Upper lobe of left lung (tissue), 6 donors: ENCODE data around the gene LIPT2. TPM values are rescaled to one million over a fixed set of nuclear protein-coding genes. Genes with fewer than 3 reads are reported as not detected.

ENCODE experiments used
- ATAC-seq, 2 donors: fragments of 200-7000 bp; cut with Tn5 transposase; one replicate each; pipeline ENCODE4 v1.9.1; 2022; ENCODE audit warnings: mild to moderate bottlenecking in 2 of 2, moderate library complexity in 2 of 2; ENCODE audit not compliant: low FRiP score in 2 of 2
- DNase-seq, 2 donors: peaks; one replicate each; pipeline ENCODE4 v3.0.0-alpha.2; 2019 to 2020
- H3K27ac ChIP-seq, 4 donors: fragments of 200-600 bp; sonication (generic); one replicate each; pipeline ENCODE4 v1.5.1; 2016 to 2019
- H3K27me3 ChIP-seq, 4 donors: fragments of 200-600 bp; sonication (generic); one replicate each; pipeline ENCODE4 v1.5.1; 2017 to 2019
- H3K36me3 ChIP-seq, 4 donors: fragments of 200-600 bp; sonication (generic); one replicate each; pipeline ENCODE4 v1.5.1; 2016 to 2019
- H3K4me1 ChIP-seq, 4 donors: fragments of 200-600 bp; sonication (generic); one replicate each; pipeline ENCODE4 v1.5.1; 2018 to 2019
- H3K4me3 ChIP-seq, 4 donors: fragments of 200-600 bp; sonication (generic); one replicate each; pipeline ENCODE4 v1.5.1; 2017 to 2019; ENCODE audit warnings: mild to moderate bottlenecking in 2 of 4, moderate library complexity in 1 of 4
- H3K9me3 ChIP-seq, 4 donors: fragments of 200-600 bp; sonication (generic); one replicate each; pipeline ENCODE4 v1.5.1; 2018 to 2019
- CTCF ChIP-seq, 6 experiments: fragments of 450-650 bp in 4 of 6; fragments of 200-600 bp in 2 of 6; sonication (generic) in 2 of 6; IDR thresholded peaks; one replicate each; pipeline ENCODE4 v1.5.1; 2016 to 2019; ENCODE audit warnings: antibody characterized with exemption in 6 of 6
- EP300 ChIP-seq, 4 donors: sonication (generic); formaldehyde crosslinking; IDR thresholded peaks; one replicate each; pipeline ENCODE4 v1.5.1; 2017; ENCODE audit warnings: antibody characterized with exemption in 4 of 4, control low read depth in 2 of 4
- POLR2A ChIP-seq, 4 donors: fragments of 450-650 bp; IDR thresholded peaks; one replicate each; pipeline ENCODE4 v1.5.1; 2016 to 2017; ENCODE audit warnings: antibody characterized with exemption in 4 of 4, mild to moderate bottlenecking in 2 of 4
- POLR2AphosphoS5 ChIP-seq, 2 donors: sonication (generic); formaldehyde crosslinking; IDR thresholded peaks; one replicate each; pipeline ENCODE4 v1.5.1; 2017; ENCODE audit warnings: antibody characterized with exemption in 2 of 2
- WGBS, 2 donors: methylation state at CpG; one replicate each; pipeline ENCODE4 v1.1.5; 2017 to 2018; 5-methylcytosine and 5-hydroxymethylcytosine counted together
- total RNA-seq, 6 donors: library from RNA; depleted of rRNA in 4 of 6; stranded (reverse); fragments of >200 nt in 4 of 6; gene quantifications; one replicate each; pipeline versions ENCODE4 v1.1.0 to v1.2.1, GENCODE V29; 2016 to 2021
- donor health status: DM: no; HTN: no; CAD: no; lungs with moderate emphysema.
- donor health status: DM: no; HTN: yes; CAD: no; lungs with severe emphysema.

Gene LIPT2
- total RNA-seq, 6 donors from 2014 or later: 3.3 to 8.5 (median 6.3) TPM

GRCh38 chr11:74480688-74481417 is 12.7 kb downstream of the LIPT2 start:
- ATAC-seq (no peak), DNase-seq (no peak)
- no peaks in the 10 kb centered on the region for H3K9me3 ChIP-seq
- H3K4me1 ChIP-seq: no peaks in the 10 kb centered on the region
- H3K4me3 ChIP-seq: no peak overlapping the region
- no peaks in the 10 kb centered on the region for H3K27me3 ChIP-seq
- no peak for TF ChIP-seq CTCF (IDR thresholded peaks at IDR 0.05)
- TF ChIP-seq POLR2AphosphoS5 (IDR thresholded peaks at IDR 0.05): no peak
- TF ChIP-seq POLR2A (IDR thresholded peaks at IDR 0.05): no peak
- no peak for TF ChIP-seq EP300 (IDR thresholded peaks at IDR 0.05)
- WGBS, 2 donors: 49 to 56% methylated on average over 3 of the region's 3 CpGs
- no peaks in the 10 kb centered on the region for H3K36me3 ChIP-seq
- no peak overlapping the region for H3K27ac ChIP-seq

GRCh38 chr11:74479732-74480123 is 13.8 kb downstream of the LIPT2 start:
- H3K27me3 ChIP-seq: no peaks in the 10 kb centered on the region
- no peak for TF ChIP-seq CTCF (IDR thresholded peaks at IDR 0.05)
- TF ChIP-seq EP300 (IDR thresholded peaks at IDR 0.05): no peak
- TF ChIP-seq POLR2A (IDR thresholded peaks at IDR 0.05): no peak
- no peak for TF ChIP-seq POLR2AphosphoS5 (IDR thresholded peaks at IDR 0.05)
- H3K27ac ChIP-seq: no peak overlapping the region
- no peak overlapping the region for H3K4me3 ChIP-seq
- H3K4me1 ChIP-seq: no peaks in the 10 kb centered on the region
- no peaks in the 10 kb centered on the region for H3K36me3 ChIP-seq
- 21 to 33% methylated on average over 1 of the region's 1 CpG for WGBS, 2 donors
- DNase-seq: no peak
- no peak for ATAC-seq
- no peaks in the 10 kb centered on the region for H3K9me3 ChIP-seq

GRCh38 chr11:74478877-74479731 is 14.4 kb downstream of the LIPT2 start:
- Histone ChIP-seq H3K27ac (no peak overlapping the region), H3K36me3 (no peaks in the 10 kb centered on the region), H3K4me1 (peaks cover 0 to 4% (median 0%) of the 10 kb centered on the region in 4 donors), H3K9me3 (no peaks in the 10 kb centered on the region), H3K27me3 (no peaks in the 10 kb centered on the region), H3K4me3 (no peak overlapping the region)
- no peak for ATAC-seq
- TF ChIP-seq CTCF (IDR thresholded peaks at IDR 0.05) (no peak), POLR2A (IDR thresholded peaks at IDR 0.05) (no peak)
- no peak for DNase-seq
- 69 to 74% methylated on average over 10 of the region's 10 CpGs for WGBS, 2 donors

GRCh38 chr11:74476536-74476935 is 17.0 kb downstream of the LIPT2 start:
- H3K36me3 ChIP-seq: no peaks in the 10 kb centered on the region
- WGBS, 2 donors: 65 to 84% methylated on average over 2 of the region's 2 CpGs
- TF ChIP-seq EP300 (IDR thresholded peaks at IDR 0.05) (no peak), CTCF (IDR thresholded peaks at IDR 0.05) (no peak), POLR2A (IDR thresholded peaks at IDR 0.05) (no peak), POLR2AphosphoS5 (IDR thresholded peaks at IDR 0.05) (no peak)
- DNase-seq (no peak), ATAC-seq (no peak)
- H3K27me3 ChIP-seq: no peaks in the 10 kb centered on the region
- H3K27ac ChIP-seq: no peak overlapping the region
- H3K4me1 ChIP-seq: peaks cover 0 to 5% (median 0%) of the 10 kb centered on the region in 4 donors
- H3K4me3 ChIP-seq: no peak overlapping the region
- H3K9me3 ChIP-seq: no peaks in the 10 kb centered on the region
